Measurements from ENCODE around the gene SPG7.

DNA sequence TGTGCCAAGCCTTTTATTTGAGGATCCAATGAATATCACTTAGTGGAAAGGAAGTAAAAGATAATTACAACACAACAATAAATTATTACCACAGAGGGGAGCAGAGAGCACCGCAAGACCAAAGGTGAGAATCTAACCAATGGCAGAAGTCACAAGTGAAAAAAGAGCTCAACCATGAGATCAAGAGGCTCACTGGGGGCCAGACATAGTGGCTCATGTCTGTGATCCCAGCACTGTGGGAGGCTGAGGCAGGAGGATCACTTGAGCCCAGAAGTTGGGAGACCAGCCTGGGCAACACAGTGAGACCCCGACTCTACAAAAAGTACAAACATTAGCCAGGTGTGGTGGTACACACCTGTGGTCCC lies 35.5 kb upstream of the SPG7 start:
- TF ChIP-seq, protein P1, sequence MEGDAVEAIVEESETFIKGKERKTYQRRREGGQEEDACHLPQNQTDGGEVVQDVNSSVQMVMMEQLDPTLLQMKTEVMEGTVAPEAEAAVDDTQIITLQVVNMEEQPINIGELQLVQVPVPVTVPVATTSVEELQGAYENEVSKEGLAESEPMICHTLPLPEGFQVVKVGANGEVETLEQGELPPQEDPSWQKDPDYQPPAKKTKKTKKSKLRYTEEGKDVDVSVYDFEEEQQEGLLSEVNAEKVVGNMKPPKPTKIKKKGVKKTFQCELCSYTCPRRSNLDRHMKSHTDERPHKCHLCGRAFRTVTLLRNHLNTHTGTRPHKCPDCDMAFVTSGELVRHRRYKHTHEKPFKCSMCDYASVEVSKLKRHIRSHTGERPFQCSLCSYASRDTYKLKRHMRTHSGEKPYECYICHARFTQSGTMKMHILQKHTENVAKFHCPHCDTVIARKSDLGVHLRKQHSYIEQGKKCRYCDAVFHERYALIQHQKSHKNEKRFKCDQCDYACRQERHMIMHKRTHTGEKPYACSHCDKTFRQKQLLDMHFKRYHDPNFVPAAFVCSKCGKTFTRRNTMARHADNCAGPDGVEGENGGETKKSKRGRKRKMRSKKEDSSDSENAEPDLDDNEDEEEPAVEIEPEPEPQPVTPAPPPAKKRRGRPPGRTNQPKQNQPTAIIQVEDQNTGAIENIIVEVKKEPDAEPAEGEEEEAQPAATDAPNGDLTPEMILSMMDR (IDR thresholded peaks at IDR 0.05) = no peak
- TF ChIP-seq POLR2A (IDR thresholded peaks at IDR 0.05) = no peak

Measured in right lobe of liver (tissue), 4 donors.